Measurements from ENCODE around the gene RAB27A. TPM values are rescaled to one million over a fixed set of nuclear protein-coding genes. Genes with fewer than 3 reads are reported as not detected.

The RAB27A gene
- total and polyA plus RNA-seq, 10 of the 15 experiments (the other 5 are each of a cell fraction or from before 2014, with no cell fraction given), result 13.3 to 139 (median 35.2) TPM

- TF ChIP-seq CHD1 (IDR thresholded peaks at IDR 0.05; ENCODE audit: low read depth, low read length), result 0 out of 2 replicates have a peak, but pooled peaks have one; percentile 3
- TF ChIP-seq HDGF (IDR thresholded peaks at IDR 0.05), result no peak
- no peak for TF ChIP-seq ZNF217 (IDR thresholded peaks at IDR 0.05)
- no peak for TF ChIP-seq E4F1 (IDR thresholded peaks at IDR 0.05; ENCODE audit: borderline replicate concordance, partially characterized antibody)
- no peak for TF ChIP-seq NKRF (conservative IDR thresholded peaks at IDR 0.05)
- peak; percentile 43; the same call in 1 of the 2 replicates for TF ChIP-seq IRF4 (IDR thresholded peaks at IDR 0.05; ENCODE audit: low read depth, low read length)
- TF ChIP-seq BHLHE40 (IDR thresholded peaks at IDR 0.05; ENCODE audit: borderline replicate concordance in 1 of 2, low read depth in 2 of 2, low read length in 1 of 2), result peak in 1 of 2 experiments; percentile 8; a peak in 1 of 4 replicates
- no peak; the same call in 1 of the 2 replicates for TF ChIP-seq NR2F1 (conservative IDR thresholded peaks at IDR 0.05)
- TF ChIP-seq PML (IDR thresholded peaks at IDR 0.05; ENCODE audit: low read length), result 0 out of 2 replicates have a peak, but pooled peaks have one; percentile 42
- no peak for TF ChIP-seq ZZZ3 (IDR thresholded peaks at IDR 0.05; ENCODE audit: control insufficient read depth, insufficient read length, low read depth)
- TF ChIP-seq POLR2AphosphoS2 (IDR thresholded peaks at IDR 0.05; ENCODE audit: low read depth, low read length), result no peak
- TF ChIP-seq CREB1 (IDR thresholded peaks at IDR 0.05; ENCODE audit: low read depth), result peak; percentile 37; the same call in 1 of the 2 replicates
Measured at GRCh38 chr15:55290528-55291057, 980 bp upstream of the RAB27A start (continued).
